Adrenal gland (tissue), 5 donors: ENCODE measurements around the gene RASA3.

Experiments
- CTCF ChIP-seq, 6 experiments: fragments of 450-650 bp in 4 of 6; fragments of 200-600 bp in 2 of 6; sonication (generic) in 1 of 6; IDR thresholded peaks; 1 replicate in 5 of 6; 2 replicates in 1 of 6; pipeline versions ENCODE4 v1.5.1 to v1.8.0; 2016 to 2021; ENCODE audit warnings: antibody characterized with exemption in 6 of 6, mild to moderate bottlenecking in 2 of 6, moderate library complexity in 1 of 6
- POLR2A ChIP-seq, 2 donors: fragments of 450-650 bp; IDR thresholded peaks; one replicate each; pipeline ENCODE4 v1.6.1; 2017; ENCODE audit warnings: antibody characterized with exemption in 2 of 2, mild to moderate bottlenecking in 2 of 2, moderate library complexity in 1 of 2
- donor health status: DM: no; HTN: no; CAD: no.

GRCh38 chr13:114111577-114111976, 20.8 kb downstream of the RASA3 start:
- TF ChIP-seq CTCF (IDR thresholded peaks at IDR 0.05) (no peak), POLR2A (IDR thresholded peaks at IDR 0.05) (no peak)
